ENCODE data around the gene ANO8.

ANO8 gene

DNA sequence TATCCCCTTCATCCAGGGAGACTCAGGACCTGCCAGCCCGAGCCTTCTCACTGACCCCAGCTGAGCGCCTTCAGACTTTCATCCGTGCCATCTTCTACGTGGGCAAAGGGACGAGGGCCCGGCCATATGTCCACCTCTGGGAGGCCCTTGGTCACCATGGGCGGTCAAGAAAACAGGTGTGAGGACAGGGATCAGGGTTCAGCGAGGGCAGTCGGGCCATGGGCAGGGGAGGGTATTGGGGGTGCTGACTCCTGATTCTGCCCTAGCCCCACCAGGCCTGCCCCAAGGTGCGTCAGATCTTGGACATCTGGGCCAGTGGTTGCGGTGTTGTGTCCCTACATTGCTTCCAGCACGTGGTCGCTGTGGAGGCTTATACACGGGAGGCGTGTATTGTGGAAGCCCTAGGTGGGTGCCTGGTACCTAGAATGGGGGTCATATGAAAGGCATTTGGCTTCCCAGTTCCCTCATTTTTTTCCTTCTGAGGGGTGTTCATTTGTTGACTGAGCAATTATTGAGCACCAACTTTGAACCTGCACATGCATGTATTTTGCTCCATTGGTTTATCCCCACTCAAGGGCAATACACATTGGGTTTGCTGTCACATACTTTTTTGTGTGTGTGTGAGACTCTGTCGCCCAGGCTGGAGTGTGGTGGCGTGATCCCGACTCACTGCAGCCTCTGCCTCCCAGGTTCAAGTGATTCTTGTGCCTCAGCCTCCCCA is 49.1 kb downstream of the ANO8 start:
- no peak overlapping the region for H3K27ac ChIP-seq
- no peak for DNase-seq (ENCODE audit: low spot score)
- ChIA-PET POLR2A (ENCODE audit: low non-redundant PET) (interaction anchor here (0.7 kb wide), 1 partner anchor 215 kb away, joined by 3 read pairs; no protein-coding TSS in a partner anchor), CTCF (no interaction called here)
- TF ChIP-seq, protein P1, sequence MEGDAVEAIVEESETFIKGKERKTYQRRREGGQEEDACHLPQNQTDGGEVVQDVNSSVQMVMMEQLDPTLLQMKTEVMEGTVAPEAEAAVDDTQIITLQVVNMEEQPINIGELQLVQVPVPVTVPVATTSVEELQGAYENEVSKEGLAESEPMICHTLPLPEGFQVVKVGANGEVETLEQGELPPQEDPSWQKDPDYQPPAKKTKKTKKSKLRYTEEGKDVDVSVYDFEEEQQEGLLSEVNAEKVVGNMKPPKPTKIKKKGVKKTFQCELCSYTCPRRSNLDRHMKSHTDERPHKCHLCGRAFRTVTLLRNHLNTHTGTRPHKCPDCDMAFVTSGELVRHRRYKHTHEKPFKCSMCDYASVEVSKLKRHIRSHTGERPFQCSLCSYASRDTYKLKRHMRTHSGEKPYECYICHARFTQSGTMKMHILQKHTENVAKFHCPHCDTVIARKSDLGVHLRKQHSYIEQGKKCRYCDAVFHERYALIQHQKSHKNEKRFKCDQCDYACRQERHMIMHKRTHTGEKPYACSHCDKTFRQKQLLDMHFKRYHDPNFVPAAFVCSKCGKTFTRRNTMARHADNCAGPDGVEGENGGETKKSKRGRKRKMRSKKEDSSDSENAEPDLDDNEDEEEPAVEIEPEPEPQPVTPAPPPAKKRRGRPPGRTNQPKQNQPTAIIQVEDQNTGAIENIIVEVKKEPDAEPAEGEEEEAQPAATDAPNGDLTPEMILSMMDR (conservative IDR thresholded peaks at IDR 0.05; ENCODE audit: low read depth), result no peak

DNA sequence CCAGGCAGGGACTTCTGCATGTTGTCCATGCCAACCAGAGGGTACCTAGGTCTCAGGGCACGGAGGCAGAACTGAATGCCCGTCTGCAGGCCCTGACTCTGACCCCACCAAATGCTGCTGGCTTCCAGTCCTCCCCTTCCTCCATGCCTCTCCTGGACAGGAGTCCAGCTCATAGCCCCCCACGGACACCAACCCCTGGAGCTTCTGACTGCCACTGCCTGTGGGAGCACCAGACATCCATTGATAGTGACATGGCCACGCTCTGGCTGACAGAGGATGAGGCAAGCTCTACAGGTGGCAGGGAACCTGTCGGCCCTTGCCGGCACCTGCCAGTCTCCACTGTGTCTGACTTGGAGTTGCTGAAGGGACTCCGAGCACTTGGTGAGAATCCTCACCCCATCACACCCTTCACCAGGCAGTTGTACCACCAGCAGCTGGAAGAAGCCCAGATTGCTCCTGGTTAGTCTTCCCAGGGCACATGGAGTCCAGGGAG is 51.1 kb downstream of the ANO8 start:
- CTCF ChIA-PET, result interaction anchor here (0.6 to 2.1 kb wide), 8 partner anchors 9 to 458 kb away, joined by 3 to 16 read pairs (median 4); partner anchors contain the start of gene USHBP1
- no peak for DNase-seq (ENCODE audit: low spot score)
- H3K27ac ChIP-seq, result no peak overlapping the region
- TF ChIP-seq, protein P1 (conservative IDR thresholded peaks at IDR 0.05; ENCODE audit: low read depth), result no peak
- POLR2A ChIA-PET (ENCODE audit: low non-redundant PET), result no interaction called here

DNA sequence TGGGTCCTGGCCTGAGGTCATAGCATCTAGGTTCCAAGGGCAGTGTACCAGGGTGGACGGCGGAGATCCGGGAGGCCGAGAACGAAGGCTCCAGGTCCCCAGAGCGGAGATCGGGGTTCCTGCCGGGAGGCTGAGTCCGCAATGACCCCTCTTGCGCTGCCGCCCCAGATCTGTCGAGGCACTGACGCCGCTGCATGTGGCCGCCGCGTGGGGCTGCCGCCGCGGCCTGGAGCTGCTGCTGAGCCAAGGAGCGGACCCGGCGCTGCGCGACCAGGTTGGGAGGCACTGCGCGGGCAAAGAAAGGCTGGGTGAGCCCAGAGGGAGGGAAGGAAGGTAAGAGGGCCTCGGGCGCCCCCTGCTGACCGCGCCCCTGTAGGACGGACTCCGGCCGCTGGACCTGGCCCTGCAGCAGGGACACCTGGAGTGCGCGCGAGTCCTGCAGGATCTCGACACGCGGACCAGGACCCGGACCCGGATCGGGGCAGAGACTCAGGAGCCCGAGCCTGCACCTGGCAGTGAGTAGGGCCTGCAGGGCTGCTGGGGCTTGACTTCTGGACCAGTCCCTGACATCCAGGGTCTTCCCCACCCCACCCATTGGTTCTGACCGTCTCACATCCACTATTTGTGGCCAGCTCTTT is 52.0 kb downstream of the ANO8 start:
- TF ChIP-seq, protein P1 (conservative IDR thresholded peaks at IDR 0.05; ENCODE audit: low read depth), result peak; percentile 98
- CTCF ChIA-PET, result interaction anchor here (0.6 to 2.1 kb wide), 19 partner anchors 8 to 512 kb away, joined by 3 to 16 read pairs (median 4); partner anchors contain the start of gene OCEL1
- H3K27ac ChIP-seq, result no peak overlapping the region
- DNase-seq (ENCODE audit: low spot score), result peak; percentile 81
- POLR2A ChIA-PET (ENCODE audit: low non-redundant PET), result no interaction called here

DNA sequence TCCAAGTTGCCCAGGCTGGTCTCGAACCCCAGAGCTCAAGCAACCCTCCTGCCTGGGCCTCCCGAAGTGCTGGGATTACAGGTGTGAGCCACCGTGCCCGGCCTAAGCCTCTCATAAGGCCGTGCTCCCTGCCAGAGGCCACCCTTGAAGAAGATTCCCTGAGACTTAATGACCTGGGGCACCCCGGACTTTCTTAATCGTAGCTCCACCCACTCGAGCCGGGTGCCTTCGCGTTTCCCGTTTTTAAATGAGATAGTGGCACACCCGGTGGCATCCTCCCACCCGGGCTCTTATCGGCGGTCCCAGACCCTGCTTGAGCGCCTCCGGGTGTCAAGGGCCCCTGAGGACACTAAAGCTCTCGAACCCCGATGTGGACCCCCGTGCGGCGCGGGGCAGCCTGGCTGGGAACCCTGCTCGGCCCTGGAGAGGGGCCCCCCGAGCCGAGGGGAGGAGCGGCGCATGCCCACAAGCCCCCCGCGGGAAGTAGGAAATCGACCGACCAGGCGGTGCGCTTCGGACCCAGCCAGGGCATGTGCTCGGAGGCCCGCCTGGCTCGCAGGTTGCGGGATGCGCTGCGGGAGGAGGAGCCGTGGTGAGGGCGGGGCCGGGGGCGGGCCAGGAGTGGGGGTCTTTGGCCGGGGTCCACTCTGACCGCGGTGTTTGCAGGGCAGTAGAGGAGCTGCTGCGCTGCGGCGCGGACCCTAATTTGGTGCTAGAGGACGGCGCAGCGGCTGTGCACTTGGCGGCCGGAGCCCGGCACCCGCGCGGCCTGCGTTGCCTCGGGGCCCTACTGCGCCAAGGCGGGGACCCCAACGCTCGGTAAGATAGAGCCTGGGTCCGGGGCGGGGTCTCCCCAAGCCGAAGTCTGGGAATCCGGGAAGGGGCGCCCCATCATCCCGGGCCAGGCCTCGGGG is 53.0 kb downstream of the ANO8 start, which contains the start of gene ANKLE1:
Gene ANKLE1, plus strand, starts transcription at position 511 of the 914 bp plus-strand sequence. Its CDS starts 20 bp downstream, at position 531.
- peak; percentile 20 for DNase-seq (ENCODE audit: low spot score)
- TF ChIP-seq, protein P1 (conservative IDR thresholded peaks at IDR 0.05; ENCODE audit: low read depth), result no peak
- no peak within 1 kb of the TSS for H3K27ac ChIP-seq
- ChIA-PET POLR2A (ENCODE audit: low non-redundant PET) (no interaction called here), CTCF (interaction anchor here (0.6 to 2.1 kb wide), 19 partner anchors 9 to 511 kb away, joined by 3 to 16 read pairs (median 4); partner anchors contain the start of gene OCEL1)

DNA sequence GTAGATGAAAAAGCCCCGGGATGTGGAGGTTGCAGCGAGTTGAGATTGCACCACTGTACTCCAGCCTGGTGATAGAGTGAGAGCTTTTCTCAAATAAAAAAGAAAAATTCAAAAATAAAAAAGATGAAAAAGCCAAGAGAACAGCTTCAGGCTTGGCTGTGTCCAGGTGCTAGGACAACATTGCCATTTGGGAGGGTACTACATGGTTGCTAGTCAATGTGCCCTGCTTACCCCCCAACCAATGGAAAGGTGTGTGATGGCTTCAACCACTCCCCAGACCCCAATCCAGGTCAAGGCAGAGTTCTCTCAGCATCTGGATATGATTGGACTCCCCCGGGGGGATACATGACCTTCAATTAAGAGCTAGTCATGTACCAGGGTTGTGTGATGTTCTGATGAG is 55.2 kb downstream of the ANO8 start:
- no peak for DNase-seq (ENCODE audit: low spot score)
- H3K27ac ChIP-seq, result peak overlapping the region; percentile 31
- TF ChIP-seq, protein P1 (conservative IDR thresholded peaks at IDR 0.05; ENCODE audit: low read depth), result no peak
- ChIA-PET CTCF (no interaction called here), POLR2A (ENCODE audit: low non-redundant PET) (no interaction called here)

All from RWPE1 (cell line).